ENCODE data around the gene AGPAT2.

The AGPAT2 gene

GRCh38 chr9:136624184-136624951 lies 62.9 kb downstream of the AGPAT2 start:
- DNase-seq, result no peak

GRCh38 chr9:136623842-136624183 lies 63.4 kb downstream of the AGPAT2 start:
- no peak for DNase-seq

Measured in fibroblast of skin of back (primary cell).